ENCODE data around the gene GFRA4.

The GFRA4 gene

GRCh38 chr20:3614466-3614865, 48.7 kb downstream of the GFRA4 start:
- no peak for DNase-seq

GRCh38 chr20:3613821-3614440, 49.3 kb downstream of the GFRA4 start:
- DNase-seq: no peak

- no peak for DNase-seq
Measured at GRCh38 chr20:3612795-3613572, 50.2 kb downstream of the GFRA4 start.

GRCh38 chr20:3611901-3612300, 51.3 kb downstream of the GFRA4 start:
- no peak for DNase-seq
